Neural cell (in vitro differentiated cells): ENCODE results near the gene MFSD1. TPM values are rescaled to one million over a fixed set of nuclear protein-coding genes. Genes with fewer than 3 reads are reported as not detected.

Experiments
- H2AFZ ChIP-seq: fragments of 200-600, 300-800 bp; sonication (generic), shearing (Covaris generic); 2 replicates; pipeline ENCODE4 v1.6.0; 2014; ENCODE audit warnings: low read depth, mild to moderate bottlenecking, antibody characterized with exemption, low read length, moderate library complexity
- H3F3A ChIP-seq: fragments of 200-600 bp; shearing (Covaris generic); 2 replicates; pipeline ENCODE4 v1.6.1; 2016; ENCODE audit warnings: mild to moderate bottlenecking, moderate library complexity, mixed read lengths, antibody characterized with exemption, low read length; ENCODE audit not compliant: insufficient read depth, poor library complexity, severe bottlenecking
- H3K27ac ChIP-seq: fragments of 200-600, 300-800 bp; sonication (generic), shearing (Covaris generic); 2 replicates; pipeline ENCODE4 v1.5.1; 2014; ENCODE audit warnings: mild to moderate bottlenecking, low read length, moderate library complexity
- H3K27me3 ChIP-seq: fragments of 300-800, 200-600 bp; sonication (generic), shearing (Covaris generic); 2 replicates; pipeline ENCODE4 v1.6.0; 2014; ENCODE audit warnings: mild to moderate bottlenecking, low read depth, low read length, moderate library complexity; ENCODE audit not compliant: insufficient read depth
- H3K36me3 ChIP-seq: fragments of 300-800, 200-600 bp; sonication (generic), shearing (Covaris generic); 2 replicates; pipeline ENCODE4 v1.5.1; 2014; ENCODE audit warnings: mild to moderate bottlenecking, antibody characterized with exemption, low read length, moderate library complexity; ENCODE audit not compliant: insufficient read depth
- H3K4me2 ChIP-seq: fragments of 300-800, 200-600 bp; sonication (generic), shearing (Covaris generic); 2 replicates; pipeline ENCODE4 v1.6.0; 2014; ENCODE audit warnings: mild to moderate bottlenecking, low read length
- H3K4me3 ChIP-seq: fragments of 300-800, 200-600 bp; sonication (generic), shearing (Covaris generic); 2 replicates; pipeline ENCODE4 v1.5.1; 2014; ENCODE audit warnings: mild to moderate bottlenecking, low read length, moderate library complexity
- H3K79me2 ChIP-seq: fragments of 200-600 bp; shearing (Covaris generic); replicated peaks from 2 replicates; pipeline ENCODE4 v1.6.0; 2014; ENCODE audit warnings: mild to moderate bottlenecking, low read length, moderate library complexity; ENCODE audit not compliant: insufficient read depth
- H3K9ac ChIP-seq: fragments of 300-800, 200-600 bp; sonication (generic), shearing (Covaris generic); 2 replicates; pipeline ENCODE4 v1.6.1; 2016; ENCODE audit warnings: mild to moderate bottlenecking, low read length, mixed read lengths
- H3K9me2 ChIP-seq: fragments of 200-600 bp; shearing (Covaris generic); 2 replicates; pipeline ENCODE4 v1.6.1; 2016; ENCODE audit warnings: mild to moderate bottlenecking, low read length, mixed read lengths; ENCODE audit not compliant: insufficient read depth
- H3K9me3 ChIP-seq: fragments of 200-600, 300-800 bp; sonication (generic), shearing (Covaris generic); 2 replicates; pipeline ENCODE4 v1.6.1; 2016; ENCODE audit warnings: mild to moderate bottlenecking, mixed run types, low read length, moderate library complexity, mixed read lengths
- H4K20me1 ChIP-seq: fragments of 200-600 bp; shearing (Covaris generic); 2 replicates; pipeline ENCODE4 v1.6.1; 2016; ENCODE audit warnings: mild to moderate bottlenecking, mixed run types; ENCODE audit not compliant: insufficient read depth
- CTCF ChIP-seq: fragments of 450-650 bp; IDR thresholded peaks from 2 replicates; pipeline ENCODE4 v1.5.1; 2014; ENCODE audit warnings: antibody characterized with exemption, mild to moderate bottlenecking, moderate library complexity; ENCODE audit not compliant: poor library complexity, severe bottlenecking
- EP300 ChIP-seq: fragments of 450-650 bp; conservative IDR thresholded peaks from 2 replicates; pipeline ENCODE4 v1.6.1; 2014; ENCODE audit warnings: antibody characterized with exemption, mild to moderate bottlenecking, moderate library complexity; ENCODE audit not compliant: poor library complexity, severe bottlenecking
- EZH2 ChIP-seq: fragments of 200-600, 300-800 bp; shearing (Covaris generic), sonication (generic); IDR thresholded peaks from 2 replicates; pipeline ENCODE4 v1.6.1; 2014; ENCODE audit warnings: antibody characterized with exemption, low read length, borderline replicate concordance, mild to moderate bottlenecking; ENCODE audit not compliant: insufficient read depth, poor library complexity, severe bottlenecking
- MXI1 ChIP-seq: fragments of 450-650 bp; conservative IDR thresholded peaks from 2 replicates; pipeline ENCODE4 v1.6.1; 2014; ENCODE audit warnings: antibody characterized with exemption, mild to moderate bottlenecking; ENCODE audit not compliant: poor library complexity, severe bottlenecking
- POLR2AphosphoS5 ChIP-seq: IDR thresholded peaks from 2 replicates; pipeline ENCODE4 v1.6.1; 2012
- RAD21 ChIP-seq: fragments of 450-650 bp; conservative IDR thresholded peaks from 2 replicates; pipeline ENCODE4 v1.6.1; 2014; ENCODE audit warnings: antibody characterized with exemption, mild to moderate bottlenecking, moderate library complexity
- SMC3 ChIP-seq: fragments of 450-650 bp; conservative IDR thresholded peaks from 2 replicates; pipeline ENCODE4 v1.6.1; 2014; ENCODE audit warnings: antibody characterized with exemption, mild to moderate bottlenecking, moderate library complexity; ENCODE audit not compliant: poor library complexity
- TAF1 ChIP-seq: IDR thresholded peaks from 2 replicates; pipeline ENCODE4 v1.6.1; 2012; ENCODE audit warnings: low read depth
- polyA plus RNA-seq: library from polyadenylated mRNA; depleted of rRNA; stranded (reverse); fragments of >200 nt; gene quantifications from 2 replicates; pipeline ENCODE4 v1.2.3, GENCODE V29; 2014
- TF ChIP-seq, protein P1 (sequence below): IDR thresholded peaks from 2 replicates; pipeline ENCODE4 v1.6.1; 2012; ENCODE audit warnings: borderline replicate concordance

Gene MFSD1
- polyA plus RNA-seq, 1 donor from 2014 or later, result 107 TPM

GRCh38 chr3:158775426-158776410 lies 26.1 kb upstream of the MFSD1 start:
- Histone ChIP-seq H3K4me2 (no peak overlapping the region), H3K9me2 (no peaks in the 10 kb centered on the region), H2AFZ (no peak overlapping the region), H3K27me3 (no peaks in the 10 kb centered on the region), H3K79me2 (no peaks in the 10 kb centered on the region), H3K4me3 (no peak overlapping the region), H3K9me3 (no peaks in the 10 kb centered on the region), H3K9ac (no peak overlapping the region), H3K36me3 (no peaks in the 10 kb centered on the region), H4K20me1 (no peaks in the 10 kb centered on the region), H3K27ac (no peak overlapping the region), H3F3A (no peaks in the 10 kb centered on the region)
- TF ChIP-seq POLR2AphosphoS5 (no peak), EP300 (no peak), EZH2 (no peak), RAD21 (no peak), SMC3 (no peak), CTCF (no peak), TAF1 (no peak), MXI1 (no peak)
- TF ChIP-seq, protein P1, sequence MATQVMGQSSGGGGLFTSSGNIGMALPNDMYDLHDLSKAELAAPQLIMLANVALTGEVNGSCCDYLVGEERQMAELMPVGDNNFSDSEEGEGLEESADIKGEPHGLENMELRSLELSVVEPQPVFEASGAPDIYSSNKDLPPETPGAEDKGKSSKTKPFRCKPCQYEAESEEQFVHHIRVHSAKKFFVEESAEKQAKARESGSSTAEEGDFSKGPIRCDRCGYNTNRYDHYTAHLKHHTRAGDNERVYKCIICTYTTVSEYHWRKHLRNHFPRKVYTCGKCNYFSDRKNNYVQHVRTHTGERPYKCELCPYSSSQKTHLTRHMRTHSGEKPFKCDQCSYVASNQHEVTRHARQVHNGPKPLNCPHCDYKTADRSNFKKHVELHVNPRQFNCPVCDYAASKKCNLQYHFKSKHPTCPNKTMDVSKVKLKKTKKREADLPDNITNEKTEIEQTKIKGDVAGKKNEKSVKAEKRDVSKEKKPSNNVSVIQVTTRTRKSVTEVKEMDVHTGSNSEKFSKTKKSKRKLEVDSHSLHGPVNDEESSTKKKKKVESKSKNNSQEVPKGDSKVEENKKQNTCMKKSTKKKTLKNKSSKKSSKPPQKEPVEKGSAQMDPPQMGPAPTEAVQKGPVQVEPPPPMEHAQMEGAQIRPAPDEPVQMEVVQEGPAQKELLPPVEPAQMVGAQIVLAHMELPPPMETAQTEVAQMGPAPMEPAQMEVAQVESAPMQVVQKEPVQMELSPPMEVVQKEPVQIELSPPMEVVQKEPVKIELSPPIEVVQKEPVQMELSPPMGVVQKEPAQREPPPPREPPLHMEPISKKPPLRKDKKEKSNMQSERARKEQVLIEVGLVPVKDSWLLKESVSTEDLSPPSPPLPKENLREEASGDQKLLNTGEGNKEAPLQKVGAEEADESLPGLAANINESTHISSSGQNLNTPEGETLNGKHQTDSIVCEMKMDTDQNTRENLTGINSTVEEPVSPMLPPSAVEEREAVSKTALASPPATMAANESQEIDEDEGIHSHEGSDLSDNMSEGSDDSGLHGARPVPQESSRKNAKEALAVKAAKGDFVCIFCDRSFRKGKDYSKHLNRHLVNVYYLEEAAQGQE, result no peak

DNA sequence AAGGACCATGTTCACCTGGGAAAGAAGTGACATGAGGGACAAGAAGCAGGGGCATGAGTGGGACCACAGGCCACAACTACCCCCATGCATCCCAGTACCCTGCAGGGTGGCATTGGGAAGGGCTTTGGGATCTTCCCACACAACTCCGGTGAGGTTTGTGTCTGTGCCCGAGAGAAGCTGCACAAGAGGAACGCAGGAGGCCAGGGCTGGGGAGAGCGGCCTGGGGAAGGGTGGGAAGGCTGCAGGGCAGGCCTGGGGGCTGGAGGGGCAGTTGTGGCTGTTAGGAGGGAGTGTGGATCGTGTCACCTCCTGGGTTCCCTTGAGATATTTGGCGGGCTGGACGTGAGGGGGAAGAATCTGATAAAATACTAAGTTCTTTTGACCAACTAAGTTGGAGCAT lies 25.3 kb upstream of the MFSD1 start:
- TF ChIP-seq TAF1, result no peak
- TF ChIP-seq EZH2, result no peak
- TF ChIP-seq SMC3, result no peak
- Histone ChIP-seq H3K27ac (no peak overlapping the region), H3K27me3 (no peaks in the 10 kb centered on the region)

More for the DNA sequence above, 25.3 kb upstream of the MFSD1 start:
- Histone ChIP-seq H2AFZ (no peak overlapping the region), H4K20me1 (no peaks in the 10 kb centered on the region), H3F3A (no peaks in the 10 kb centered on the region), H3K9me3 (no peaks in the 10 kb centered on the region), H3K9me2 (no peaks in the 10 kb centered on the region), H3K36me3 (no peaks in the 10 kb centered on the region), H3K4me3 (no peak overlapping the region), H3K79me2 (no peaks in the 10 kb centered on the region), H3K9ac (no peak overlapping the region), H3K4me2 (no peak overlapping the region)
